HG02973 (cell line): ENCODE data around the gene COL23A1.

Source experiments
- ATAC-seq: cut with Tn5 transposase; IDR thresholded peaks from one replicate; pipeline ENCODE4 v1.9.1; 2021; ENCODE audit warnings: moderate library complexity; ENCODE audit not compliant: unreplicated experiment

The COL23A1 gene

GRCh38 chr5:178427576-178428197 is 162.5 kb downstream of the COL23A1 start:
- no peak for ATAC-seq

DNA sequence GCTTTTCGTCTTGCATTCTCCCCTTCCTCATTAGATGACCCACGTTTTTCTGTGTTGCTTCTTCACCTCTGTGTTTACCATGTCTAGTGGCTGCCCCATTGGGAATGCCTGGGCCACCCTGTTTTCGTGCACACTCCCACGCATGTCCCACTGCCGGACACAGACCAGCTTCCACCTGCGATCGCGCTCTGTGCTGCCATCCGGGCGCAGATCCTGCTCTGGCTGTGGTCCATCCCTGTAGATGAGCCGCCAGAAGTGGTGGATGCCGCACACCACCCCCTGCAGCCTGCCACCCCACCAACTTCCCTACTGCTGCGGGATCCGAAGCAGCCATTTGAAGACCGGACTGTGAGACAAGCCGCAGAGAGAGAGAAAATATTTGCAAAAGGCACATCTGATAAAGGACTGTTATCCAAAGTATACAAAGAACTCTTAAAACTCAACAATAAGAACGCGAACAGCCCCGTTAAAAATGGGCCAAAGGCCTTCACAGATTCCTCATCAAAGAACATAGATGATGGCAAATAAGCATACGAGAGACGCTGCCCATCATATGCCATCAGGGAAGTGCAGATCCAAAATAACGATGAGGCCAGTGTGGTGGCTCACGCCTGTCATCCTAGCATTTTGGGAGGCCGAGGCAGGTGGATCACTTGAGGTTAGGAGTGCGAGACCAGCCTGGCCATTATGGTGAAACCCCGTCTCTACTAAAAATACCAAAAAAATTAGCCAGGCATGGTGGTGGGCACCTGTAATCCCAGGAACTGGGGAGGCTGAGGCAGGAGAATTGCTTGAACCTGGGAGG is 163.7 kb downstream of the COL23A1 start:
- no peak for ATAC-seq

DNA sequence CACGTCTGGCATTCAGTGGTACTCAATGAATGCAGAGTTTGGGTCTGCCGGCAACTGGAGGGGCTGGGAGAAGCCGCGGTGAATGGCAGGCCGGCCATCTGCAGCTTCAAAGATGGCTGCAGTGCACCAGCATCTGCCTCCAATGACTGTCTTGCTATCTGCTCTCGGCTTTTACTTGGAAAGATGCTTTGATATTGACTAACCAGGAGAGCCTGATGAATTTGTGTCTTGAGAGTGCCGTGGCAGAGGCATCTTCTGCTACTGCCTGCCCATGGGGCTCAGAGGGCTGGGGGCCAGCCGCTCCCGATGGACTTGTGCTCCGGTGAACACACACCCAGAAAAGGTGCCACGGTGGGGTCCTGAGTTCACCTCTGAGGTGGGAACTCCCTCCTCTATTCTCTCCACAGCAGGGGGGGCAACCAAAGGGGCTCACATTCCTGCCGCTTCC is 164.5 kb downstream of the COL23A1 start:
- ATAC-seq: no peak

GRCh38 chr5:178424810-178425177 is 165.4 kb downstream of the COL23A1 start:
- ATAC-seq: no peak

GRCh38 chr5:178423901-178424809 is 166.0 kb downstream of the COL23A1 start:
- ATAC-seq: no peak

- no peak for ATAC-seq
Observed at GRCh38 chr5:178423431-178423830, 166.8 kb downstream of the COL23A1 start.

- ATAC-seq: no peak
Observed at GRCh38 chr5:178422400-178422775, 167.8 kb downstream of the COL23A1 start.

DNA sequence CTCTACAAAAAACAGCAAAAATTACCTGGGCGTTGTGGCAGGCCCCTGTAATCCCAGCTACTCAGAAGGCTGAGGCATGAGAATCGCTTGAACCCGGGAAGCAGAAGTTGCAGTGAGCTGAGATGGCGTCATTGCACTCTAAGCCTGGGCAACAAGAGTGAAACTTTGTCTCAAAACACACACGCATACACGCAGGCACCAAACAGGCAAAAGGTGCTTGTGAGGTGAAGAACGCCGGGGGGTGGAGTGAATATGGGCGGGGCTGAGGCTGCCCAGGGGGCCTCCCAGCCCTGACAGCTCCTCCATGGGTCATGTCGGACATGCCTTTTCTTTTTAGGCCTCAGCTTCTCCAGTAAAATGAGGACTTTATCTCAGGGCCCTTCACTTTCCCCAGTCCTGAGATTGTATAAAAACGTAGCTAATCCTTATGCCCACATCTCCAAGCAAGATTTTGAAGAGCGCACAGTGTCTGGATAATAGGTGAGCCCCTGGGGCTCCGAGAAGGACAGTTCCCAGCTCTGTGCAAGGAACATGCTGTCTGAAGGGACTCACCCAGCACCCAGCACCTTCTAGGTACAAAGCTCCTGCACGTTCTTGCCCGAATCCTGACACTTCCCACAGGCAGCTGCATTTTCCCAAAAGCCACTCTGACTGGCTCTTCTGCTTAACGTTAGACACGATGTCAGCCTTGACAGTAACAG is 168.3 kb downstream of the COL23A1 start:
- ATAC-seq: no peak

DNA sequence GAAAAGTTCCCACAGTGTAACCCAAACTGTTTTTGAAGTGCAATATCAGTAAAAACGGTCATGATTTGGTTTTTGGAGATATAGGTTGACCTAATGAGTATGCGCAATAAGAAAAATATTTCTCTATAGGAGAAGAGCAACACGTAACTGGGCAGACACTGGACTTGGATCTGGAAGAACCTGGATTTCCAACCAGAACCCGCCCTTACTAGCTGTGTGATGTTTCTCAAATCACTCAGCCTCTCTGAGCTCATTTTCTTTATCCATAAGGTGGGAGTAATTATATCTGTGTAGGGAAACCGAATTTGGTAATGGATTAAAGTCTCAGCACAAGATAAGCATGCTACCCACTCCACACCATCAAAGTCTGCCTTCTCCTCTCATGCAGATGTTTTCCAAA is 169.1 kb downstream of the COL23A1 start:
- ATAC-seq: no peak

- ATAC-seq: no peak
Observed at GRCh38 chr5:178420354-178420781, 169.8 kb downstream of the COL23A1 start.

GRCh38 chr5:178419651-178420050 is 170.5 kb downstream of the COL23A1 start:
- no peak for ATAC-seq

DNA sequence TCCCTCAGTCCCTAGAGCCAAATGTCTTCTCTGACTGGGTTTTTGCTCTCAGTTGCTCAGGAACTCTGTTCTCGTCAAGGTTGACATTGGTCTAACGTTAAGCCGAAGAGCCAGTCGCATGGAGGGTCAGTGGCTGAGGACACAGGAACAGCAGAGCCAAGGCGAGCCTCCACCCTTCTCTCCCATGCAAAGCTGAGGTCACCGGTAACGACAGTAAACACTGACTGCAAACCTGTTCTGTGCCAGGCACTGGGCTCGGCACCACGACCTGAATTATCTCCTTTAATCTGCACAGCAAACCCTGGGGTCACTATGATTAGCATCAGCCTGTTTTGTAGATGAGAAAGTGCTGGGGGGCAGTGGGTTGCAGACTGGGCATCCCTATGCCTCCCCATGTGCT is 171.0 kb downstream of the COL23A1 start:
- no peak for ATAC-seq

DNA sequence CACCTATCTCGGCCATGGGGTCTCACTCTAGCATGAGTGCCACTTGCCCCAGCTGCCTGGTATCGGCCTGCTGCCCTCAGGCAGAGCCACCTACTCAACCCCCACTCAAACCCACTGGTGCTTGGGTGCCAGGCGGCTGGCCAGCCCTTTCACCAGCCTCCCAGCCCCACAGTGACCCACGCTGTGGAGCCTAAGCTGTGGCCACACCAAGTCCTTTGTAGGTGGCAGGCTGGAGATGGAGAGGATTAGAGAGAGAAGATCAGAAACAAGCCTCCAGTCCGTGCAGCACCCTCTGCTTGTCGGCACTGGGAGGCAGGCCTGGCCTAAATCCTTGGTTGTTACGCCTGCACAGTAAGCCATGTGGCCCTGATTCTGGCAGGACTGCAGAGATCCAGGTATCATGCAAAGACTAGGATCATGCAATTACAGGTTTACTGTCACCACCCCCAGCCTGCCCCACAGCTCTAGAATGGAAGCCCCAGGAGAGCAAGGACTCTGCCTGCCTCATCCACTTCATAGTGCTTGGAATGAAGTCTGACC is 171.7 kb downstream of the COL23A1 start:
- ATAC-seq: no peak

- no peak for ATAC-seq
Observed at GRCh38 chr5:178418031-178418430, 172.2 kb downstream of the COL23A1 start.

GRCh38 chr5:178417391-178417811 is 172.8 kb downstream of the COL23A1 start:
- no peak for ATAC-seq

GRCh38 chr5:178416919-178417318 is 173.3 kb downstream of the COL23A1 start:
- no peak for ATAC-seq

DNA sequence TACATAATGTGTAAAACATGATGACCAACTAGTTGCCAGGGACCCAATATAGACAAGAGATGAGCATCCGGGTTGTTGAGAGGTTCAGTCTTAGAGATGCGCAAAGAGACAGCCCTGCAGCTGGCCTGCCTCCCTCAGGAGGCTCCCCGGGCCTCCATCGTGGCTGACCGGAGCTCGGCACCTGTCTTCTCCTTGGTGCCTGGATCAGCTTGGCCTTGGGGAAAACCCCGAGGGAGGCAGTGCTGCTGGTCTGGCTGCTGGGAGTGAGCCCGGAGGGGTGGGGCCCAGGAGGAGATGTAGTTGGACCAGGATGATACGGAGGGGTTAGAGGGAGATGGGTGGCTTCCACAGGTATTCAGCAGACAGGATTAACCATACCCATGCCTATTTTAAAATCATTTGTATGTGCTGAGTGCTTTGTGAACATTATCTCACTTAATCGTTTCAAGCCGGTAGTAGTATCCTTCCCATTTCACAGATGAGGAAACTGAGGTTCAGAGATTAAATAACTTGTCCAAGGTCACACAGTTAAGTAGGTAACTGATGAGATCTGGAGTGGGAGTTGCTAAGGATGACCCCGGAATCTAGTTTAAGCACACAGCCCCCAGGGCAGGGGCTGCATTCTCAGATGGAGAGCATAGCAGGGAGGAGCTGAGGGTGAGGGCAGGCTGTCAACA is 173.8 kb downstream of the COL23A1 start:
- ATAC-seq: no peak

GRCh38 chr5:178415353-178415752 is 174.8 kb downstream of the COL23A1 start:
- no peak for ATAC-seq

DNA sequence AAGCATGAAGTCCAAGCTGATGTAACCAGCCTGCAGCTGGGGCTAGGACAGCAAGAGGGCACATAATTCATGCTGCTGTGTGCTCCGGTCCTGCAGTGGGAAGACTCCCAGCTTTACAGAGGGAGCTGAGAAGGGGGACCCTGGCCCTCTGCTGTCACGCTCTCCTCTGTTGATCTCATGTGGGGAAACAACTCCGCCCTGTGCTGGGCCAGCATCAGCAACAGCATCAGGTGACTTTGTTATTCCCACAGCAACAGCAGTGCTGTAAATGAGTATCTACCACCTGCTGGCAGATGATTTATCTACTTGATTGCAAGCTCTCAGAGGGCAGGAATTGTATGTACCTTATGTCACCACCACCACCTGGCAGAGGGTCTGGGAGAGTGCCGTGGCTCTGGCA is 176.2 kb downstream of the COL23A1 start:
- ATAC-seq: no peak

- no peak for ATAC-seq
Observed at GRCh38 chr5:178411083-178411482, 179.1 kb downstream of the COL23A1 start.
